ENCODE data around the gene ZNF552.

DNA sequence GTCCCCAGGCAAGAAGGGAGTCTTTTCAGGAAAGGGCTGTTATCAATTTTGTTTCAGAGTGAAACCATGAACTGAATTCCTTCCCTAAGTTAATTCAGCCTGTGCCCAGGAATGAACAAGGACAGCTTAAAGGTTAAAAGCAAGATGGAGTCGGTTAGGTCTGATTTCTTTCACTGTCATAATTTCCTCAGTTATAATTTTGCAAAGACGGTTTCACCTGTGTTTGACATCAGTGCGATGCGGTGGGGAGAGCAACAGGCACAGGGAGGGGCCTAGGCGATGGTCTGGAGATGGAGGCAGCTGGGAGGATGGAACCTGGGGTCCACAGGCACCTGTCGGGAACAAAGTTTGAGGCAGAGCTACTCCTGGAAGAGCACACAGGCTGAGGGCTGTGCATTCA, 5.9 kb upstream of the ZNF552 start:
- TF ChIP-seq KDM5A (IDR thresholded peaks at IDR 0.05; ENCODE audit: low read length) (no peak), POLR2A (IDR thresholded peaks at IDR 0.05; ENCODE audit: control extremely low read depth in 1 of 2, low read depth in 2 of 2, low read length in 2 of 2) (no peak), TBP (IDR thresholded peaks at IDR 0.05; ENCODE audit: low read depth, low read length) (no peak)
- TF ChIP-seq, protein P1, sequence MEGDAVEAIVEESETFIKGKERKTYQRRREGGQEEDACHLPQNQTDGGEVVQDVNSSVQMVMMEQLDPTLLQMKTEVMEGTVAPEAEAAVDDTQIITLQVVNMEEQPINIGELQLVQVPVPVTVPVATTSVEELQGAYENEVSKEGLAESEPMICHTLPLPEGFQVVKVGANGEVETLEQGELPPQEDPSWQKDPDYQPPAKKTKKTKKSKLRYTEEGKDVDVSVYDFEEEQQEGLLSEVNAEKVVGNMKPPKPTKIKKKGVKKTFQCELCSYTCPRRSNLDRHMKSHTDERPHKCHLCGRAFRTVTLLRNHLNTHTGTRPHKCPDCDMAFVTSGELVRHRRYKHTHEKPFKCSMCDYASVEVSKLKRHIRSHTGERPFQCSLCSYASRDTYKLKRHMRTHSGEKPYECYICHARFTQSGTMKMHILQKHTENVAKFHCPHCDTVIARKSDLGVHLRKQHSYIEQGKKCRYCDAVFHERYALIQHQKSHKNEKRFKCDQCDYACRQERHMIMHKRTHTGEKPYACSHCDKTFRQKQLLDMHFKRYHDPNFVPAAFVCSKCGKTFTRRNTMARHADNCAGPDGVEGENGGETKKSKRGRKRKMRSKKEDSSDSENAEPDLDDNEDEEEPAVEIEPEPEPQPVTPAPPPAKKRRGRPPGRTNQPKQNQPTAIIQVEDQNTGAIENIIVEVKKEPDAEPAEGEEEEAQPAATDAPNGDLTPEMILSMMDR (IDR thresholded peaks at IDR 0.05; ENCODE audit: control extremely low read depth in 1 of 3, insufficient read depth in 1 of 3, low read depth in 1 of 3, low read length in 3 of 3): no peak
